ENCODE measurements around the gene ARSG.
"Not testable (repeated sequence)": the region's sequence is repeated elsewhere in the genome, so short reads cannot be mapped to it uniquely, and the experiment has no call there.

ARSG gene

DNA sequence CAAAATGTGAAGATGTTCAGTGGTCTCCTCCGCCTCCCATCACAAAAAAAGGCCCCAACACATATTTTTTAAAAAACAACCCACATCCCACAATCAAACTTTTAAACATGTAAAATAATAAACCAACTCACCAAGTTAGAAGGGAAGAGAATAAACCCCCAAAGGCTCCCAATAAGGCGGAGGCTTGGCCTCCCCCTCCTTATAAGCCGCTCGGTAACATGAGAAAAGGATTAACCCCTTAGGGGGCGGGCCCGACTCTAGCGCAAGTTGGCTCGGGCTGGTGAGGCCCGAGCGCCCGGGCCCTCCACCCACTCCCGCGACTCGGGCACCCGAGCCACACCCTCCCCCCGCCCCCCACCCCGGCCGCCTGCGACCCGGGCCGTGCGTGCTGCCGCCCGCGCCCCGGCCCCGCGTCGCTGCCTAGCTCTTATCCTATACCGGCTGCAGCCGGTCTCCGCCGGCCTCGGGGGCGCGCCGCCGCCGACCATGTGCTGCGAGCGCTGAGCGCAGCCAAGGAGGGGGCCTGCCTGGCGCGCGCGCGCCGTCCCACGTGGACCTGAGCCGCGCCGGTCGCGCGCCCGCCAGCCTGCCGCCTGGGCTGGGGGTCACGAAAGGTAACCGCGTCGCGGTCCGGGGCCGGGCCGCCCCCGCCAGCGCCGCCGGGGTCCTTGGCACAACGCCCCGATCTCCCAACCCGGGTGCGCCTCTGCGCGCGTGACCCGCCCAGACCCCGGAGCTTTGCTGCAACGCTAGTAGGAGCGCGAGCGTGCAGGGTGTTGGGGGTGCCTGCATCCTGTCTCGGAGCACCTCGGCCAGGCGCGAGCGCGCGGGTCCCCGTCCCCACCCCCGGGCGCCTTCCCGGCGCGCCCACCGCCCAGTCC is at the start of gene ARSG, which contains the start of gene SLC16A6:
ARSG (plus strand) TSS at position 541 of the 881 bp plus-strand sequence. CDS start 15,999 bp downstream, outside the sequence.
SLC16A6 (minus strand) TSS at position 173 of the 881 bp plus-strand sequence. CDS start 12,807 bp downstream, outside the sequence.
- DNase-seq: peak; percentile 16

DNA sequence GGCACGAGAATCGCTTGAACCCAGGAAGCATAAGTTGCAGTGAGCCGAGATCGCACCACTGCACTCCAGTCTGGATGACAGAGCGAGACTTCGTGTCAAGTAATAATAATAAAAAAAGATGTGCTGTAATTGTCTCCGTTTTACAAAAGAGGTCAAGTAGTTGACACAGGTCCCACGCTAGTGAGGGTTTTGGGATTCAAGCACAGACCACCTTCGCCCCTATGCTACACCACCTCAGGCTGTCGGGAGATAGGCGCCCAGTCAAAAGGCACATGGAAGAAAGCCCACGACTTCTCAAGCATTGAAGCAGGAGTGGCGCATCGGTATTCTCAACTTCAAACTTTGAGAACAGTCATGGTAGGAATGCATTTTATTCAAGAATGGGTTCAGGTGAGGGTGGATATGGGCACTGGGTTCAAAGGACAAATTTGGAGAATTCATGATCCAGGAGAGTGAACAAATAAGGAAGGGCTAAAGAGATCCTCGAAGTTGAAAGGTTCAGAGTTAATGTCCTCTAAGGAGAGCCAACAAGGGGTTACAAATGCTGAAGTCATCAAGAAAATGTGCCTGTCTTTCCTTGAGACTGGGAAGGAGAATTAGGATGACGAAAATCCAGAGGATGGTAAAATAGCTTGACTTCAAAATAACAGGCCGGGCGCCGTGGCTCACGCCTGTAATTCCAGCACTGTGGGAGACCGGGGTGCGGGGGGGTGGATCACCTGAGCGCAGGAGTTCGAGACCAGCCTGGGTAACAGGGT is 44.8 kb upstream of the ARSG start:
- no peak for DNase-seq

DNA sequence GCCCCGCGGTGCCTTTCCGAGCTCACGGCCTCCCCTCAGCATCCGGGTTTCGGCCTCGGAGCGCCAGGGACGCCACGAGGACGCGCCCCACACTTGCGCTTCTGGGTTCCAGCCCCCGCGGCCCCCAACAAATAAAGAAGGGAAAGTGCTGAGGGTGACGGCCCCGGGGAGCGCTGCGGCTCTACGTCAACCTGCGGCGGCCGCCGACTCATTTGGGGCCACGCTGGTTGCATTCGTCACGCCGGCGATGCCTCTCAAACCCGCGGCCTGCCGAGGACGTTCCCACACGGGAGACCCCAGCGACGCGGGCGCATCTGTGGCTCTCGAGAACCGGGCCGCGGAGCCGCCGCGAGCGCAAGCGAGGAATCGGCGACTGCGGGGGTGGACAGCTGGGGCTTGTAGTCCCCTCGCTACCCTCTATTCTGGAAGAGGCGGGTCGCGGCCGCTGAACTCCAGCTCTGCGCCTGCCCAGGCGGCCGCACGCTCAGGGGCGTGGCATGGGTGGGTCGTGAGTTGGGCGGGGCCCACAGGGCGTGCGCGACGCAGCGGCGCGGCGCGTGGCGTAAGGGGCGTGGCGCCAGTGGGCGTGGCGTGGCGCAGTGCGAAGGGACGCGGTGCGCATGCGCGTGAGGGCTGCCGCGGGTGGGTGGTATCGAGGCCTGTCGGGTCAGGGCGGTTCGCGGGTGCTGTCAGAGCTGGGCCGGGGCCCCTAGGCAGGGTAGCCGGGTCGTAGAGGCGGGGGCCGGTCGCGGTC is 43.7 kb upstream of the ARSG start, which contains the start of gene AMZ2:
AMZ2 (plus strand) TSS at position 599 of the 754 bp plus-strand sequence. CDS start 2,145 bp downstream, outside the sequence.
- peak; percentile 98 for DNase-seq

DNA sequence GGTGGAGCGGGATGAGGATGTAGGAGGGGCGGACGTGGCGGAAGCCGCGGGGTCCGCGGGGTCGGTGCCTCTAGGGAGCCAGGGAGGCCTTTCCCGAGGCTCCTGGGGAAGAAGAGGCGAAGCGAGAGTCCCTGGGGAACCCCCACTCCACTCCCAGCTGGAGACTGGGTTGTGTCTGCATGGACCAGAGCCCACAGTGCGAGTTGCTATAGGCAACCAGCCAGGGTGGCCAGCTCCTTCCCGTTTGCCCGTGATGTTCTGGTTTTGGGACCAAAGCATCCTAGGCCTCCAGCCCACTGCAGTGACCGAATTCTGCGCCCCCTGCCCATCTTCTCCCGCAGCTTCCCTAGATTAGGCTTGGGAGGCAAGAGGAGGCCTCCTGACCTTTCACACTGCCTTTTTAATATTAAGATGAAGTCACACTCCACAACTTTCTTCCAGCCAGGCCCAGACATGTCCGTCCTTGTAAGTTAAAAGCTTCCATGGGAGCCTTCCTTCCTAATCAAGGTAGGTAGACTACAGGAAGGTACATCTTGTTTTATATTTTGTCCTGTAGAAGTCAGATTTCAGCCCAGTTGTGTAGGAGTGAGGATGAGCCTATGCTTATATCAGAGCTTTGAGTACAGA is 43.0 kb upstream of the ARSG start:
- peak; percentile 73 for DNase-seq

DNA sequence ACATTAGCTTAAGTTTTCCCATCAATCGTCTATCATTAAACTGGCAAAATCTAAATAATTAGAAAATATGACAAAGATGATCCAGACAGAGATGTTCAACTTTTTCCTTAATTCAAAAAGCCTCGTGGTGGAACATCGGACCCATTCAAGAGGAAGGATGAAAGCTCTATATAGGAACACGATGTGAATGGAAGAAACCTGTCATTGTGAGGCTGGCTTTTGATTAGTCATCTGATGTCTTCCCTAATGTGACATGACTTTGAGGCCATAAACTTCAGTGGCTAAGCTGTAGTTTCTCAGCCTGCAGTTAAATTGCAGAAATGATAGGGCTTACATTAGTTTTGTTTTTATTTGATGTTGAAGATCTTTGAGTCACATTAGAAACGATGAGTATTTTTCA is 42.4 kb upstream of the ARSG start:
- no peak for DNase-seq

DNA sequence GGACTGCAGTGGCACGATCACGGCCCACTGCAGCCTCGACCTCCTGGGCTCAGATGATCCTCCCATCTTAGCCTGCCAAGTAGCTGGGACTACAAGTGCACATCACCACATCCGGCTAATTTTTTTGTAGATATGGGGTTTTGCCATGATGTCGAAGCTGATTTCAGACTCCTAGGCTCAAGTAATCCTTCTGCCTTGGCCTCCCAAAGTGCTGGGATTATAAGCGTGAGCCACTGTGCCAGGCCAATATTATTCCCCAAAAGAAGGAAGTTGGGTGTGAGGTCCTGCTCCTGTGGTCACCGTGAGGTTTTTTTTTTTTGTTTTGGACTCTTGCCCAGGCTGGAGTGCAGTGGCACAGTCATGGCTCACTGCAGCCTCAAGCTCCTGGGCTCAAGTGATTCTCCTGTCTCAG is 41.9 kb upstream of the ARSG start:
- DNase-seq: no peak

DNA sequence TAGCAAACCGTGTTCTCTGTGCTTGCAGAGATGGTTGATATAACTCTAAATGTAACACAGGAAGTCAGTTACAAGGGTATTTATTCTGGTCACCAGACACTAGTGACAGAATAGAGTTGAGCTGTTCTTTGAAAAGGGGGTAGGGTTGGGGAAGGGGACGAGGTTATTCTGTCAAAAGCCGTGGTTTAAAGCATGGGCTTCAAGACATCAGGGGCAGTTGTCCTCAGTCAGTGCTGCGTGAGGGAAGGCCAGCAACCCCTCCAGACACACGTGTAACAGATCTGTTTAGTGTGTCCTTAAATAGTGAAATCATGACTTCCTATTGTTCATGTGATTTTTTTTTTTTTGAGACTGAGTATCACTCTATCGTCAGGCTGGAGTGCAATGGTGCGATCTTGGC is 37.9 kb upstream of the ARSG start:
- not testable (repeated sequence) for DNase-seq

DNA sequence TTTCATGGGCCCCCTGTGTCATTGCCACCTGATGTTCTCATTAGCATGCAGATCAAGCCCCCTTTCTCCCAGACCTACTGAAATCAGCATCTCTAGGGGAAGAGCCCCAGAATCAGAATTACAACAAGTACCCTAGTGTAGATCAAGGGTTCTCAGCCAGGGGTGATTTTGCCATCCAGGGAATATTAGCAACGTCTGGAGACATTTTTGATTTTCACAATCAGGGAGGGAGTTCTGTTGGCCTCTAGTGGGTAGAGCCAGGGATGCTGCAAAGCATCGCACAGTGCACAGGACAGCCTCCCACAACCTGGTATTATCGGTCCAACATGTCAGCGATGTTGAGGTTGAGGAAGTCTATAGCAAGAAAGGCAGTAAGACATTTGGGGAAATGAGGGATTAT is 36.1 kb upstream of the ARSG start:
- DNase-seq: no peak

DNA sequence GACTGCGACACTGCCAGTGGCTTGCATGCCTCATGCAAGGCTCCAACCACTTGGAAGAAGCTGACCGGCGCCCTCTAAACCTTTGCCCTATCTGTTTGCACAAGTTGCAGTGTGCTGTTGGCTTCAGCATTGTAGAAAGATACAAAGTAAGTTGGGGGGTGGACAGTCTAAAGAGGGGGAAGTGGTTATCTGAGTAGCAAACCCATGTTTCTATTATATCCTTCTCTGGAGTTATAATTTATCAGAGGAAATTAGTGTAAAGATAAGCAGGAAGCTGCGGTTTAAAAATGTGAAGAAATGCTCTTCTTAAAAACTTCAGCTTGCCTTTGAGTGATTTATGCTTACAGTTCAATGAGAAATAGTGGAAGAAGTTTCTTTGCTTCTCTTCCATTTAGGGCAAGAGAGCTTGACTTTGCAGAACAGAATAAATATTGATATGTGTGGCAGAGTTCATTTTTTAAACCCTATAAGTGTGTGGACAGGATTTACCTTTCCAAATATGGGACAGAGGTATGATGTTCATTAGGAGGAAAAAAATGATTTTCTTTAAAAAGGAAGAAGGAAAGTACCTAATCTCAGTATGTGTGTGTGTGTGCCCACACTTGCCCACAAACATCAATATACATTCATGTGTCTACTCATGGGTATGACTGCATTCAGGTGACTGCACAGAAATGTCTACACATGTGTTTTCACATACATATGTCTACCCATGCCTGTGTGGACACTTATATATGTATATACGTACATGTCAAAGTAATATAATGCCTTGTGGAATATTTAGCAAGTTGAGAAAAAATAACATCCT is 35.4 kb upstream of the ARSG start:
- no peak for DNase-seq

DNA sequence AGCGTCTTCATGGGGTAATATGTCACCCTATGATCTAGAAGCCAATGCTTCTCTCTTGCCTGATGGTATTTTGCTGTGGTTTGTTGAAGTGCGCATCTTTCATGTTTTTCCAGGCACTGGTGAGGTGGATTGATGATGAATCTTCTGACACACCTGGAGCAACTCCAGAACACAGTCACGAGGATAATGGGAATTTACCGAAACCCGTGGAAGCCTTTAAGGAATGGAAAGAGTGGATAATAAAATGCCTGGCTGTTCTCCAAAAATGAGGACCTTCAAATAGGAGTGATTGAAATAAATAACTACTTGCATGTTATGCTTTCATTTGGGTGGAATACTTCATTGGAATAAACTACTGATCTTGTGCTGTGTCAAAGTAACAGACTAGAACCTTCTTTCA is 34.6 kb upstream of the ARSG start:
- not testable (repeated sequence) for DNase-seq

DNA sequence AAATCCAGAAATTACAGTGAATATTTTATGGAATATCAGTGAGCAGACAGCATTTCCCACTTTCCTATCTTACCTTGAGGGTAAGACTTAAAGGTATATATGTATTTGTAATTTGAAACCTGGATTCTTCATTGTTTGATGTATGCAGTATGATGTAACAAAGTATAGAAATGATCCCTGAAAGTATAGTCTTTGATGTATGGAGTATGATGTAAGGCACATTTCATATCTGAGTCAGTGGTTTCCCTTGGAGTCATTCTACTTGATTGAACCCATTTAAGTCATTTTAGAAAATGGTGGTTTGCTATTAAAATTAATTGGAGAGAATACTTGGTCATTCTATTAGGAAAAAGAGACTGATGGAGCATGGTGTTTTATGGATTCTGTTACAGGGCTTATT is 33.4 kb upstream of the ARSG start:
- no peak for DNase-seq

DNA sequence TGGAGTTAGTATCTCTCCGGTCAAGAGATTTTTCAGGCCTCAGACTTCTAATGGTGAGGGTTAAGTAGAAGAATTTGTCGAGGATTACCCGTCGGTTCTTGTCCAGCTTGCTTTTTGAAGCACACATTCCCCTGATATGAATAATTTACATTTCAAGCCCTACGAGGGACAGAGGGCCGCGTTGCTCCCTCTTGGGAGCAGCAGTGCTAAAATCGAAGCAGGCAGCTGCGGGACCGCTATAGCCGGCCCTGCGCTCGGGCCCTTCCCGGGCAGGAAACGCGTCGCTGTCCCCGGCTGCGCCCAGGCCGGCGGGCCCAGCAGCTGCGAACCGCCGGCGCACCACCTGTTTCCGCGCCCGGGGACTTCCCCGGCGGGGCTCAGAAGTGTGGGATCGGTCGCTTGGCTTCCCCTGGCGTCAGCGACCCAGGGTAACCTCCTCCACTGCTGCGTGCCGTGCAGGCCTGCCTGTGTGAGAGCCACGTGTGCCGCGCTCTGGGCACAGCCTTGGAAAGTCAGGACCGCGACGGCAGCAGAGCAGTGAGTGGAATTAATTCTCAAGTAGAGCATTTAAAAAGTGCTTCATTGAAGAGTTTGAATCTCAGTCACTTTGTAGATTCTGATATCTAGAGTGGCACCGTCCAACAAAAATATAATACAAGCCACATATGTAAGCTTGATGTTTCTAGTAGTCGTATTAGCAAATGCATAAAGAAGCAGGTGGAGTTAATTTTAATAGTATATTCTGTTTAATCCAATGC is 32.2 kb upstream of the ARSG start:
- DNase-seq: not testable (repeated sequence)

DNA sequence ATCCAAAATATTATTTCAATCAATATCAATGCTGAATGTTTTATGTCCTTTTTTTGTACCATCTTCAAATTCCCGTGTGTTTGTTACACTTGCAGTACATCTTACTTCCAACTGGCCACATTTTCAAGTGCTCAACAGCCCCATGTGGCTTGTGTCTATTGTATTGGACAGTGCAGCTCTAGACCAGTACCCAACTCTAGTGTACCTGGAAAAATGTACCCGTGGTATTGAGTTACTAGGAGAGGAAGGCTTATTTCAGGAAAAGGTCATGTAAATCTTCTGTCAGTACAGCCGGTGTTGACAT is 31.7 kb upstream of the ARSG start:
- DNase-seq: not testable (repeated sequence)

DNA sequence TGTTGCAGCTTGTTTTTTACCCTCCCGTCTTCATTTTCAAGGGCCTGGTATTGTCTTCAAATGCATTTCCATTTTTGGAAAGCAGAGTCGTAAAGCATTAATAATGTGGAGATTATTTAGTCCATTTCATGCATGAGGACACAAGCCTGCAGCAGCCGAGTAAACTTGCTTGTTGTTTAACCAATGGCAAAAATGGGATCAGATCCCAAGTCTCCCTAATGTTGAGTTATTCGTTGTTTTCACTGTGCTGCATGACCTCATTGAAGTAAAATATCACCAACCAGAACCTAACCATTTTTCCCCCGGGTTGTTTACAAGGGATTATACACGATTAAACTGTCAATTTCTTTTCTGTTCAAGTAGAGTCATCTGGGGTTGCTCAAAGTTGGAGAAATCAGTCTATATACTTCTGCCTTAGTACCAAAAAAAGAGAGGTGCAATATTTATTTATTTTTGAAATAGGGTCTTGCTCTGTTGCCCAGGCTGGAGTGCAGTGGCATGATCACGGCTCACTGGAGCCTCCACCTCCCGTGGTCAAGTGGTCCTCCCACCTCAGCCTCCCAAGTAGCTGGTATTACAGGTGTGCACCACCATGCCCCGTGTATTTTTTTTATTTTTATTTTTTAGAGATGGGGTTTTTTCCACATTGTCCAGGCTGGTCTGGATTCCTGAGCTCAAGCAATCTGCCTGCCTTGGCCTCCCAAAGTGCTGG is 31.1 kb upstream of the ARSG start:
- no peak for DNase-seq

DNA sequence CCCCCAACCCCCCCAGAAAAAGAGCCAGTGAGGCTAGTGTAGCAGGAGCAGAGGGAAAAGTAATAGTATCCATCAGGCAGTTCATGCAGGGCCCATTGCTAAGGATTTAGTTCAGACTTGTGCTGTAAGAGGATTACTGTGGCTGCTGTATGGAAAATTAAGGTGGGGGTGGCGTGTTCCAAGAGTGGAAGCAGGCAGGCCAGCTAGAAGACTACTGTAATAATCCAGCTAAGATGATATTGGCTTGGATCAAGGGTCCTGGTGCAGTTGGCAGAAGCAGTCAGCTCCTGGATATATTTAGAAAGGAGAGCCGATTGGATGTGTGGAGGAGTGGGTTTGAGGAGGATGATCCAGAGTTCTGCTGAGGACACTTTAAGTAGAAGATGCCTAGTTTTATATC is 28.8 kb upstream of the ARSG start:
- not testable (repeated sequence) for DNase-seq

DNA sequence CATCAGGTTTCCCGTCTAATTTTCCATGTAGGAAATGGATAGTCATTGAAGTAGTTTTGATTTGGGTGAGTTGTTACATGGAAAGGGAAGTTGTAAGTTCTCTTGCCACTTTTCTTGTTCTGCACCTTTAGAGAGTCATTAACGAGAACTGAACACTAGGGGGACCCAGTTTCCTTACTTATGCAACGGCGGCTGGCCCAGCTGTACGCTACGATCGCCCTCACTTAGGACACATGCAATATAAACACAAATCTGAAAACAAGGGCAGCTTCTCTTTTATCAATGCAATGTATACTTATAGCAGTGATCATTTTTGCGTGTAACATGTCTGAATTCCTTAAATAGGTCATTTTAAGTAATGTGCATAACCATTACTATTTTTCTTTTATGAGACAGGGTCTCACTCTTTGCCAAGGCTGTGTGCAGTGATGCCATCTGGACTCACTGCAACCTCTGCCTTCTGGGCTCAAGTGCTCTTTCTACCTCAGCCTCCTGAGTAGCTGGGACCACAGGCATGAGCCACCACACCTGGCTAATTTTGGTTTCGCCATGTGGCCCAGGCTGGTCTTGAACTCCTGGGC is 28.1 kb upstream of the ARSG start:
- DNase-seq: peak; percentile 45

DNA sequence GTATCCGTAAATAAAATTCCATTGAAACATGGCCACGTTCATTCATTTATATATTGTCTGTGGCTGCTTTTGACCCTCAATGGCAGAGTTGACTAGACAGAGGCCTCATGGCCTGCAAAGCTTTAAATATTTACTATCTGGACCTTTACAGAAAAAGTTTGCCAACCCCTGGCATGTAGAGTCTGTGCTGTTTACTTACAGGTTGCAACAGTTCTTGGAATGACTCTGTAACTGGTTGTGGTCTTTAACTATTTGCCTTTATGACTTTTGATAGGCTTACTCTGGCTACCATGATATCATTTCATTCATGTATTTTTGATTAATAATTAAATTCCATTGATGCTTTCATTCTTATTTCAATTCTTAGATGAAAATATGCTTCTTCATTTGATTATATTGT is 25.5 kb upstream of the ARSG start:
- not testable (repeated sequence) for DNase-seq

DNA sequence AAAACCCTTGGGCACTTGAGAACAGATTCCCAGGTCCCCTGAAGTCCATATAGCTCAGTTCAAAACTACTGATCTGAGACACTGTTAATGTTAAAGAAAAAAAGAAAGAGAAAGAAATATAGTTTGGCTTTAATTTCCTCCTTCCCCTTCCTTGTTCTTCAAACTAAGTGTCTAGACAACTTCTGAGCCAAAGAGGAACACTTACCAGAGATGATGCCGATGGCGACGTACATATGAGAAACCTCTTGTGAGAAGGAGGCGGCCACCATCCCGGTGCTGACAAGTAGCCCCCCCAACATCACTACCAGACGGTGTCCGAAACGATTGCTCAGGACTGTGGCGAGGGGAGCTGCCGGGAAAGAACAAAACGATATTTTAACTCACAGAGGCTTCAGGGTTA is 17.6 kb upstream of the ARSG start:
- no peak for DNase-seq

DNA sequence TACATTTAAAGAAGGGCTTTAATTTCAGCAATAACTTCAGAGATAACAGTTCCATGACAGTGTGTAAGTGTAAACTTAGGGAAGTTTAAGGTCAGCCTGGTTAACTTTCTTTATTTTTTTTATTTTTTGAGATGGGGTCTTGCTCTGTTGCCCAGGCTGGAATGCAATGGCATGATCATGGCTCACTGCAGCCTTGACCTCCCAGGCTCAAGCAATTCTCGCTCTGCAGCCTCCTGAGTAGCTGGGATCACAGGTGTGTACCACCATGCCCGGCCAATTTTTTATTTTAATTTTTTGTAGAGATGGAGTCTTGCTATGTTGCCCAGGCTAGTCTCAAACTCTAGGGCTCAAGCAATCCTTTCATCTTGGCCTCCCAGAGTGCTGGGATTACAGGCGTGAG is 15.0 kb upstream of the ARSG start:
- not testable (repeated sequence) for DNase-seq

DNA sequence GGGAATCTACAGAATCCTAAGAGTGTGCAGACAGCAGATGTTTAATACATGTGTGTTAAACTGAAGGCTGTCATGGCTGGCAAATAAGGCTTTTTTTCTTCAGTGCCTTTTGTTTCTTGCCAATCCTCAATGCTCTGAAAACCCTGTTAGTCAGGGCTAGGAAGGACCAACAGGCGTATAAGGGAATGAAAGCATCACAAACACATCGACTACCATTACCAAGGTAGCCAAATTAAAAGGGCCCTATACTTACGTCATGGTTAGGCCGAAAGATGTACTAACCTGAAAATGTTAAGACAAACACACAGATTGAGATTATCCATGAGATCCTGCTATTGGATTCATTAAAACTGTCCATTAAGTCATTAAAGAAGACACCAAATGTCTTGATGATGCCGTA is 13.5 kb upstream of the ARSG start:
- DNase-seq: no peak

Data from NCI-H774 (cell line).